ENCODE measurements around the gene PDS5A.
"Not testable (repeated sequence)": the region's sequence is repeated elsewhere in the genome, so short reads cannot be mapped to it uniquely, and the experiment has no call there.

PDS5A gene

DNA sequence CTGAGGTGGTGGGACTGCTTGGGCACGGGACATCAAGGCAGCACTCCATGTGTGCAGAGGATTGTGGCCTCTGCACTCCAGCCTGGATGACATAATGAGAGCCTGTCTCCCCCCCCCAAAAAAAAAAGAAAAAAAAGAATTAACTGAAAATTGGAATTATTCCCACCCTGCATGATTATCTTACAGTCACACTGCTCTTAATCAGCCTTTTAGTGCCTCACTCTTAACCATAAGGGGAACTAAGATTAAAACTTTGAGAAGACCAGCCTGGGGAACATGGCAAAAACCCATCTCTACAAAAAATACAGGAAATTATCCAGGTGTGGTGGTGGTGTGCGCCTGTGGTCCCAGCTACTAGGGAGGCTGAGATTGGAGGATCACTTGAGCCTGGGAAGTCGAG is 185.2 kb downstream of the PDS5A start:
- CTCF ChIA-PET: interaction anchor here (1.6 kb wide), 1 partner anchor 14 kb away, joined by 3 read pairs; no protein-coding TSS in a partner anchor
- no peak for DNase-seq (ENCODE audit: extremely low spot score)
- POLR2A ChIA-PET: no interaction called here
- TF ChIP-seq, protein P1, sequence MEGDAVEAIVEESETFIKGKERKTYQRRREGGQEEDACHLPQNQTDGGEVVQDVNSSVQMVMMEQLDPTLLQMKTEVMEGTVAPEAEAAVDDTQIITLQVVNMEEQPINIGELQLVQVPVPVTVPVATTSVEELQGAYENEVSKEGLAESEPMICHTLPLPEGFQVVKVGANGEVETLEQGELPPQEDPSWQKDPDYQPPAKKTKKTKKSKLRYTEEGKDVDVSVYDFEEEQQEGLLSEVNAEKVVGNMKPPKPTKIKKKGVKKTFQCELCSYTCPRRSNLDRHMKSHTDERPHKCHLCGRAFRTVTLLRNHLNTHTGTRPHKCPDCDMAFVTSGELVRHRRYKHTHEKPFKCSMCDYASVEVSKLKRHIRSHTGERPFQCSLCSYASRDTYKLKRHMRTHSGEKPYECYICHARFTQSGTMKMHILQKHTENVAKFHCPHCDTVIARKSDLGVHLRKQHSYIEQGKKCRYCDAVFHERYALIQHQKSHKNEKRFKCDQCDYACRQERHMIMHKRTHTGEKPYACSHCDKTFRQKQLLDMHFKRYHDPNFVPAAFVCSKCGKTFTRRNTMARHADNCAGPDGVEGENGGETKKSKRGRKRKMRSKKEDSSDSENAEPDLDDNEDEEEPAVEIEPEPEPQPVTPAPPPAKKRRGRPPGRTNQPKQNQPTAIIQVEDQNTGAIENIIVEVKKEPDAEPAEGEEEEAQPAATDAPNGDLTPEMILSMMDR (IDR thresholded peaks at IDR 0.05; ENCODE audit: control extremely low read depth, extremely low read depth, low read depth, missing control alignments): no peak

GRCh38 chr4:39792128-39792527 is 185.6 kb downstream of the PDS5A start:
- CTCF ChIA-PET: interaction anchor here (1.1 to 1.6 kb wide), 2 partner anchors 12 to 14 kb away, joined by 3 read pairs; no protein-coding TSS in a partner anchor
- no peak for DNase-seq (ENCODE audit: extremely low spot score)
- TF ChIP-seq, protein P1 (IDR thresholded peaks at IDR 0.05; ENCODE audit: control extremely low read depth, extremely low read depth, low read depth, missing control alignments): no peak
- POLR2A ChIA-PET: no interaction called here

GRCh38 chr4:39786838-39787237 is 190.9 kb downstream of the PDS5A start:
- CTCF ChIA-PET: interaction anchor here (4.3 kb wide), 1 partner anchor 9 kb away, joined by 11 read pairs; no protein-coding TSS in a partner anchor
- no peak for DNase-seq (ENCODE audit: extremely low spot score)
- TF ChIP-seq, protein P1 (IDR thresholded peaks at IDR 0.05; ENCODE audit: control extremely low read depth, extremely low read depth, low read depth, missing control alignments): no peak
- POLR2A ChIA-PET: interaction anchor here (0.6 kb wide), 1 partner anchor 43 kb away, joined by 3 read pairs; no protein-coding TSS in a partner anchor

GRCh38 chr4:39785083-39785482 is 192.6 kb downstream of the PDS5A start:
- TF ChIP-seq, protein P1 (IDR thresholded peaks at IDR 0.05; ENCODE audit: control extremely low read depth, extremely low read depth, low read depth, missing control alignments): no peak
- DNase-seq (ENCODE audit: extremely low spot score): no peak
- CTCF ChIA-PET: interaction anchor here (0.8 to 4.3 kb wide), 4 partner anchors 7 to 12 kb away, joined by 3 to 11 read pairs (median 4); no protein-coding TSS in a partner anchor
- POLR2A ChIA-PET: no interaction called here

DNA sequence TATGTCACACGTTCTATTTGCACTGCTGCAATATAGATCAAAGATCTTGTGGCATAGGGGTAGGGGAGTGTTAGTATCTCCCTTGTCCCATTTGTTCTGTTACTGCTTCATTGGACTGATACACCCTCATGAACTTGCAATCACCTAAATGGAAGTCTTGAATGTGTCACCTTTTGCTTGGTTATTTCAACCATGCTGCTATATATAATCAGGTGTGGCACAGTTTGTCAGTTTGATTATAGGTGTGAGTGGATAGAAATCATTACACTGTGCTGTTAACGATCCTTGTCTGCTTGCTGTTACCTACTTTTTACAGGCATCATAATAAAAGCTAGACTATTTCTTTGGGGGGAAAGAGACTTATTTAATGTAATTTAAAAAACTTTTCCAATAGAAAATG is 195.7 kb downstream of the PDS5A start:
- not testable (repeated sequence) for DNase-seq (ENCODE audit: extremely low spot score)

More for the DNA sequence above, 195.7 kb downstream of the PDS5A start:
- CTCF ChIA-PET, POLR2A ChIA-PET: not testable (repeated sequence)
